ENCODE results near the gene MIGA1.

Gene MIGA1

DNA sequence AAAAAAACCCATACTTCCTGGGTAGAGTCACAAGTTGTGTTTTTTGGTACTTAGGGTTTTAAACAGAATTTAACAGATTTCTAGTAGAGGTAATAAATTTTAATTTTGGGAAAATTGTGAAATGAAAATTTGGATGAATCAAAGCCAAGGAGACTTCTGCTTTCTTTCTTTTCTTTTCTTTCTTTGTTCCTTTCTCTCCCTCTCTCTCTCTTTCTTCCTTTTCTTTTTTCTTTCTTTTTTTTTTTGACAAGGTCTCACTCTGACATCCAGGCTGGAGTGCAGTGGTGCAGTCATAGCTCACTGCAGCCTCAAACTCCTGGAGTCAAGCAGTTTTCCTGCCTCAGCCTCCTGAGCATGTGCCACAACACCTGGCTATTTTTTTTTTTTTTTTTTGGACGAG, 62.1 kb downstream of the MIGA1 start:
- no peak for DNase-seq (ENCODE audit: low read depth in 3 of 3, low spot score in 1 of 3)

GRCh38 chr1:77845951-77846350, 66.5 kb downstream of the MIGA1 start:
- no peak for DNase-seq (ENCODE audit: low read depth in 3 of 3, low spot score in 1 of 3)

GRCh38 chr1:77846966-77847365, 67.5 kb downstream of the MIGA1 start:
- no peak for DNase-seq (ENCODE audit: low read depth in 3 of 3, low spot score in 1 of 3)

GRCh38 chr1:77847621-77848080, 68.2 kb downstream of the MIGA1 start:
- no peak for DNase-seq (ENCODE audit: low read depth in 3 of 3, low spot score in 1 of 3)

- DNase-seq (ENCODE audit: low read depth in 3 of 3, low spot score in 1 of 3) = no peak
Observed at GRCh38 chr1:77850082-77850481, 70.6 kb downstream of the MIGA1 start.

DNA sequence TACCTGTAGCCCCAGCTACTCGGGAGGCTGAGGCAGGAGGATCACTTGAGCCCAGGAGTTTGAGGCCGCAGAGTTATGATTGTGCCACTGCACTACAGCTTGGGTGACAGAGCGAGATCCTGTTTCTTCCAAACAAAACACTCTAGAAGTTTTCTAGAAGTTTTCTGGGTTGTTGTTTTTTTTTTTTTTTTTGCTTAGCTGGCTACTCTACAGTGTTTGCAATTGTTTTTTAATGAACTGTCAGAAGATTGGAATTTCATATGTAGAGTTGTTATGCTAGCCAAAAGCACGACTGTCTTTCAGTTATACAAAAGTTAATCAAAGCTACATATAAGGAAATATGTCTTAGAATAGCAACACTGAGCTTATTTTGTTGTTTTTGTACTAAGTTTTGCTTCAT, 78.1 kb downstream of the MIGA1 start:
- no peak for DNase-seq (ENCODE audit: low read depth in 3 of 3, low spot score in 1 of 3)

GRCh38 chr1:77858725-77859124, 79.3 kb downstream of the MIGA1 start:
- no peak for DNase-seq (ENCODE audit: low read depth in 3 of 3, low spot score in 1 of 3)

DNA sequence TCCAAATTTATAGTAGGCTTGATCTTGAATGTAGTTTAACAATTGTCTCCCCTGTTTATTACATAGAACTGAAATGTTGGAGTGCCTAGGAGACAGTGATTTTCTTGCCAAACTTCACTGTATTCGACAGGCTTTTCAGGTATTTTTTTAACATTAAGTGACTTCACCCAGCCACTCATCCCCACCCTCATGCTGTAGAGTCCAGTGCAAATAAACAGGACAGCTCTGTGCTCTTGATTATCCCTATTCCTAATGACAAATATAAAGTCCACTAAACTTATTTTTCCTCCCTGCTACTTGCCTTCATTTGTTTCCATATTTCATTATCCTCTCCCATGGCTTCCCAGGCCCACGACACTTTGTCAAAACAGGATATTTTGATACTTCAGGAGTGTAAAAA, 79.8 kb downstream of the MIGA1 start:
- DNase-seq (ENCODE audit: low read depth in 3 of 3, low spot score in 1 of 3) = no peak

DNA sequence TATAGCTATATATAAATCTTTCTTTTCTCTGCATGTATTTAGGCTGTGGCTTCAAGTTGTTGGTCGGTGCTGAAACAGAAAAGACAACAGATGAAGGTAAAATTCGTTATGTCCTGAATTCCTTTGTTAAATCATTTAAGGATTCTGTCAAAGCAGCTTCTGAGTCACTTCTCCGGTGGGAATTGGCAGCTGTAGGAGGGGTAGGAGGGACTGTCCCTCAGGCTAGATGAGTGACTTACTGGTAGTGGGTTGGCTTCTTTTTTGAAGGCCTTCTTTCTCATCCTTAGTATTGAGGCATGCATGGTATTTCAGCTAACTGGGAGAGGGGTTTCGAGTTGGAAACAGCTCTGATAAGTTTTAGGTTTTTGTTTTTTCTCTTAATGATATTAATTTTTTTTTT, 86.8 kb downstream of the MIGA1 start:
- DNase-seq (ENCODE audit: low read depth in 3 of 3, low spot score in 1 of 3) = no peak

DNA sequence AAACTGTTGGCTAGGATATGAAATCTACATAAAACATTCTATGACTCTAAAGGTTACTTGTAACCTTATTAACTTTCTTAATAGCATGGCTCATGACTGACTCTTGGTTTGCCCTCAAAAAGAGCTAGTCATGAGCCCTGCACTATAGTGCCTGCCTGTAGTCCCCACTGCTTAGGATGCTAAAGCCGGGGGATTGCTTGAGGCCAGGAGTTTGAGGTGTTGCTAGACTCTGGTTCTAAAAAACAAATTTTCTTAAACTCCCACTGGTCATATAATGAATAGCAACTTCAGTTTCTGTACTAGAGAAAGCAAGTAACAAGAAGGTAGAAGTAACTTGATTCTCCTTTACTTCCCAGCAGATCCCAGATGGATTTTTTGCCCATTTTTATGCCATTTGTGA, 93.2 kb downstream of the MIGA1 start:
- no peak for DNase-seq (ENCODE audit: low read depth in 3 of 3, low spot score in 1 of 3)

GRCh38 chr1:77873461-77873860, 94.0 kb downstream of the MIGA1 start:
- no peak for DNase-seq (ENCODE audit: low read depth in 3 of 3, low spot score in 1 of 3)

DNA sequence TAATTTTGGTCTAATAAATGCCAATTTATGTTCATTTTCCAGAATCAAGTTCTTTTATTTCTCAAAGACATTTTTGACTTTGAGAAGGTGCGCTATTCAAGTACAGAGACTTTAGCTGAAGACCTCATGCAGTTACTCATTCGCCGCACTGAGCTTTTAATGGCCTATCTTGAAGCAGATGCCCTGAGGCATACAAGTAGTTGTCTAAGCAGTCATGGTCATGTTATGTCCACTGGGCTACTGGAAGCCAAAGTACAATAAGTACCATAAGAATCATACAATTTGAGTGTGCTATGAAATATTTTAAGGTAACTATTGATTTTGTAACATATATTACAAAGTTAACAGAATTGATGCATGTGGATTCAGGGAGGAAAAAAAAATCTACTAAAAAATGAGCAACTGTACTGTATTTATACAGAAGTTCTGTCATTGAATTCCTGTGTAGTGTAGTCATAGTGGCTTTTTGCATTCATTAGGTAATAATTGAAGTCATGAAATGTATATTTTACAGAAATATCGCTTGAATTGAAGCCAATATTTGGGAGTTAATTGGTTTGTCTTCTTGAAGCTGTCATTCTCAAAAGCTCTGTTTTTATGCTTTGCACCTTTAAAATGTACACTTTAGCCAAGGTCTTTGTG, 95.5 kb downstream of the MIGA1 start:
- no peak for DNase-seq (ENCODE audit: low read depth in 3 of 3, low spot score in 1 of 3)

DNA sequence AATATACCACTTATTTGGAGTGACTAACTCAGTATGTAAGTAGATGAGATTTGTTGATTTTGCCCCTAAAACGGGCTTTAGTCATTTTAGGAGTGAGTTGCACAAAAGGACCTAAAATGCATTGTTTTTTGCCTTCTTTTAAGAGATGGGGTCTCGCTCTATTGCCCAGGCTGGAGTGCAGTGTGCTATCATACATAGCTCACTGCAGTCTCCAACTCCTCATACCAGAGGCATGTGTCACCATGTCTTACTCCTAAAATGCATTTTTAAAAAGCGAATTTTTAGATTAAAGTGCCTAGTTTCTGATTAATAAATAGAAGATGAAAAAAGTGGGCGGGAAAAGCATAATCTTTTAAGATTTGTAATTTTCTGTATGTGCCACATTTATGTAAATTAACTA, 97.4 kb downstream of the MIGA1 start:
- DNase-seq (ENCODE audit: low read depth in 3 of 3, low spot score in 1 of 3) = no peak

GRCh38 chr1:77881061-77881460, 101.6 kb downstream of the MIGA1 start:
- DNase-seq (ENCODE audit: low read depth in 3 of 3, low spot score in 1 of 3) = no peak

DNA sequence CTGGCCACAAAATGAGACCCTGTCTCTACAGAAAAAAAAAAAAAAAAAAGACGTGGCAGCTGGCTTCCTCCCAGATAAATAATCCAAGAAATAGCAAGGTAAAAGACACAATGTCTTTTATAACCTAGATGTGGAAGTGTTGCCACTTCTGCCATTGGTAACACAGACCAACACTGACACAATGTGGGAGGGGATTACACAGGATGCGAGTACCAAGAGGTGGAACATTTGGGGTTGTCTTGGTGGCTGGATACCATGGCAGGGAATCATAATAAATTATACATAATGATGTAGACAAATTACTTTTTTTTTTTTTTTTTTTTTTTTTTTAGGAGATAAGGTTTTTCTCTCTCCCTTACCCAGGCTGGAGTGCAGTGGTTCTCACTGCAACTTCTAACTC, 103.0 kb downstream of the MIGA1 start:
- no peak for DNase-seq (ENCODE audit: low read depth in 3 of 3, low spot score in 1 of 3)

DNA sequence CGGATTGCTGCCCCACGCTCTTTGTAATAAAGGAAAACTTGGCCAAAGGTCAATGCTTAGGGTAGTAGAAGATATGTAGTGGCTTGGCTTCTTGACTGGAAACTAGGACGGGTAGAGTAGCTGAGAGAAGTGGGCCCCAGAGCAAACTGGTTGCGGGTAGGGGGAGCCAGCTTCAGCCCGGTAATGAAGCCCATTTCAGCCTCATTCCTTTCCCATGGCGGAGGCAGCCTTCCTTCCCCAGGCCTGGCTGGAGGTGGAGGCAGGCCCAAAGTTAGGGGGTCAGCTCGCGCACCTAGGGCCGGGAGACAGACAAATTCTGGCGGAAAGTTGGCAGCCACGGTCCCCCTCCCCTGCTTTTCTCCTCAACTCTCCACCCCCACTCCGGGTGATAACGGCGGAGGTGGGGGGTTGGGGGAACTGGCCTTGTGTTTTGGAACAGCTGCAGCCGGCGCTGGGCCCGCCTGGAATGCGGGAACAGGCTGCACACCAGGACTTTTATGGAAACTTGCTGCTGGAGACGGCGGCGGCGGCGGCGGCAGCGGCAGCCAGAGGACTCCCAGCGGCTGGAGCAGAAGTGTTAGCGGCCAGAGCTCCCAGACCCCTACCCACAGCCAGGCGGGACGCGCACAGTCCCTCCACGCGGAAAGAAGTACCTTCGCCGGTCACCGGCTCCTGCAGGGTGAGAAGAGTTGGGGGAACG, 108.8 kb downstream of the MIGA1 start, which contains the start of gene NEXN:
Gene NEXN, plus strand, starts transcription at position 544 of the 700 bp plus-strand sequence. CDS start 27,483 bp downstream, outside the sequence.
- DNase-seq (ENCODE audit: low read depth in 3 of 3, low spot score in 1 of 3) = peak in 1 of 3 donors; percentile 2

DNA sequence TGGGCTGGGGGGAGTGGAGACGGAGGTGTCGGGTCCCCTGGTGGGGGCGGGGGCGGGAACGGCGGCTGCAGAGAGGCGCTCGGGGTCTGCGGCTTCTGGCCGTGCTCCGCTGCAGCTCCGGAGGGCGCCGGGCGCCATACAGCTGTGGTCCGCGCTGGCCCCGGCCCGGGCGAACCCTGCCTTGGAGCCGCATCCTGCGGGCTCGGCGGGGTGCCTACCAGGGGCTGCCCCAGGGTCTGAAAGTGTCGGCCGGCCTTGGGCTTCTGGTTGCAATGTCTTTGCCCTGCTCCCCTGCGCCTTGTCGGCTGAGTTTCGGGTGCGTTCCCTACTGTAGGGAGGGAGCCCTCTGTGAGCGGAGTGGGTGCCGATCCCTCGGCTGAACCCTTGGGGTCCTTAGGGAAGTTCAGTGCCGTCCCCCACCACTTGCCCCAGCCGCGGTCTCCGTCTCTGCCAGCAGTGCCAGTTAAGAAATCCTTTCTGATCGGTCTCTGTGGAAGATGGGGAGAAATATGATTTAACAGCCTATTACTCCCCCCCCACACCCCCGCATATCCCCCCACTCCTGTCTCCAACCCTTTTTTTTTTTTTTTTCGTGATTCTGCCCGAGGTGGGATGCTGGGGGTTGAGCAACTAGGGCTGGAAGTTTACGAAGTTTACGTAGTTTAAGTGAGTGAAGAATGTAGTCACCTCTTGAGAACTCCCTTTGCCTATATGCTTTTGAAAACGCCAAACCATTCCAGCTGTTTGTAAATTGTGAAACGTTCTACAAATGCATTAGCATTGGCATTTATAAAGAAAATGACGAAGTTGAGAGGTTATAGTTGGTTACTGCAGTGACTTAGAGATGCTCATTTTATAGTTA, 109.6 kb downstream of the MIGA1 start:
- peak in 1 of 3 donors; percentile 3 for DNase-seq (ENCODE audit: low read depth in 3 of 3, low spot score in 1 of 3)

DNA sequence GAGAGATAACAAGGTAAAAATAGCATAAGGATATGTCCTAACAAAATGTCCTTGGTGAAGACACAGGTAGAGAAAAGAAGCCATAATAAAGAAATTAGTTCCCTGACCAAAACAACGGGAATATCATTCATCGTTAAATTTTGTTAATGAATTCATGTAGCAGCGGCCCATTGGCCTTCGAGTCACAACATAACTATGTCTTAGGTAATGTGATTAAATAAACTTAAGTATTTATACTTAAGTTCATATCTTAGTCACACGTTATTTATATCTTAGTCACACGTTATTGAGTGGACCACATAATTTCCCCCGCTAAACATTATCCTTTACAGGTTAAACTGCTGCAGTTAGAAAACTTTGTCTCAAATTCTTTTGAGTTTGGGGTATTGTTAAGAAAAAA, 110.2 kb downstream of the MIGA1 start:
- DNase-seq (ENCODE audit: low read depth in 3 of 3, low spot score in 1 of 3) = no peak

DNA sequence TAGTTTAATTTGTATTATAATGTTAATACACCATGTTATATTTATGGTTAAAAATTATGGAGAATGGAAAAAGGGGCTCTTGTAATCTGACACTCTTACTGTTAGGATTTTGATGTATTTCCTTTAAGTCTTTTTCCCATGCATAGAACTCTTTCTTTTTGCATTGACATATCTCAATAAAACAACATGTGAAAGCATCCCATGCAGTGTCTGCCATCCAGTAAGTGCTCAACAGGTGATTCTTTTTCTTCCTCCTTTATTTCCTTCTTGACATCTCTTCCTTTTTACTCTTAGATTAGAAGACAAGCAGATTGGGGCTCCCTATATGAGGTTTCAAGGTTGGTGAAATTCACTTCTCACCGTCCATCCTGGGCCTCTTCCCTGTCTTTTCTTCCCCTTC, 111.8 kb downstream of the MIGA1 start:
- no peak for DNase-seq (ENCODE audit: low read depth in 3 of 3, low spot score in 1 of 3)

GRCh38 chr1:77899647-77900320, 120.3 kb downstream of the MIGA1 start:
- DNase-seq (ENCODE audit: low read depth in 3 of 3, low spot score in 1 of 3) = no peak

DNA sequence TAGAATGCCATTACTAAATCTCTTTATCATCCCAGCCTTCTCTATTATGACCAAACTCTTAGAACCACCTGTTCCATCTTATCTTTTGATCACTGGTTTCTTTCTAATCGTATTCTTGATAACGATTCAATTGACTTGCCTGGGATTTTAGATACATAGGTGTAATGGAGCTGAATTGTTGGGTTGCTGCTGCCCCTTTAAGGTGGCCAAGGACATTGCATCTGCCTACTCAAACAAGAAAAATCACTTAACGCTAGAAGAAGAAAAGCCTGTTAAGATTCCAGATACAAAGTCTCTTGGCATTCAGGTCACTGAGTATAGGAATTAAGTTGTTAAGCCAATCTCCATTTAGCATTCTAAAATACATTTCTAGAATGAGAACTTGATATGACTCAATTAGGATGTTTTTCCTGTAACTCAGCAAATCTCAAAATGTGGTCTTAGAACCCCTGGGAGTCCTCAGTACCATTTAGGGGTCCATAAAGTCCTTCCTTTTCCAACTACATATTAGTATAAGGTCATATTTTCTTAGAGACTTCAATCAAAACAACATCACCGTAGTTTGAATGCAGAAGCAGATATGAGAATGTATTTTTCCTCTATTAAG, 121.3 kb downstream of the MIGA1 start:
- no peak for DNase-seq (ENCODE audit: low read depth in 3 of 3, low spot score in 1 of 3)

Measured in stimulated activated CD4-positive, alpha-beta T cell treated with anti-CD3 and anti-CD28 coated beads, TNF-alpha, amount 100 ng/mL, for 1 hour (primary cell).